ENCODE data around the gene EEF2K.

The EEF2K gene

GRCh38 chr16:22222998-22223397, 16.9 kb downstream of the EEF2K start:
- TF ChIP-seq TSHZ2 (CRISPR knock-in tag; IDR thresholded peaks at IDR 0.05) = no peak
- no peak for ATAC-seq

- no peak for ATAC-seq
- TF ChIP-seq, protein P1, sequence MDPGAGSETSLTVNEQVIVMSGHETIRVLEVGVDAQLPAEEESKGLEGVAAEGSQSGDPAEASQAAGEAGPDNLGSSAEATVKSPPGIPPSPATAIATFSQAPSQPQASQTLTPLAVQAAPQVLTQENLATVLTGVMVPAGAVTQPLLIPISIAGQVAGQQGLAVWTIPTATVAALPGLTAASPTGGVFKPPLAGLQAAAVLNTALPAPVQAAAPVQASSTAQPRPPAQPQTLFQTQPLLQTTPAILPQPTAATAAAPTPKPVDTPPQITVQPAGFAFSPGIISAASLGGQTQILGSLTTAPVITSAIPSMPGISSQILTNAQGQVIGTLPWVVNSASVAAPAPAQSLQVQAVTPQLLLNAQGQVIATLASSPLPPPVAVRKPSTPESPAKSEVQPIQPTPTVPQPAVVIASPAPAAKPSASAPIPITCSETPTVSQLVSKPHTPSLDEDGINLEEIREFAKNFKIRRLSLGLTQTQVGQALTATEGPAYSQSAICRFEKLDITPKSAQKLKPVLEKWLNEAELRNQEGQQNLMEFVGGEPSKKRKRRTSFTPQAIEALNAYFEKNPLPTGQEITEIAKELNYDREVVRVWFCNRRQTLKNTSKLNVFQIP (CRISPR knock-in tag; IDR thresholded peaks at IDR 0.05; ENCODE audit: borderline replicate concordance, low read depth) = no peak
- no peak for TF ChIP-seq SNAI2 (CRISPR knock-in tag; IDR thresholded peaks at IDR 0.05)
Measured at GRCh38 chr16:22225060-22225459, 19.0 kb downstream of the EEF2K start.

GRCh38 chr16:22229889-22230288, 23.8 kb downstream of the EEF2K start:
- TF ChIP-seq BACH2 (CRISPR knock-in tag; IDR thresholded peaks at IDR 0.05; ENCODE audit: borderline replicate concordance) (no peak), ZNF565 (CRISPR knock-in tag; conservative IDR thresholded peaks at IDR 0.05; ENCODE audit: low read depth) (no peak), CSDC2 (CRISPR knock-in tag; IDR thresholded peaks at IDR 0.05) (no peak), ZC3H10 (CRISPR knock-in tag; IDR thresholded peaks at IDR 0.05) (no peak), ISL1 (CRISPR knock-in tag; IDR thresholded peaks at IDR 0.05) (no peak), ZFP30 (CRISPR knock-in tag; IDR thresholded peaks at IDR 0.05) (no peak), OSR1 (CRISPR knock-in tag; IDR thresholded peaks at IDR 0.05) (no peak), ARNTL (CRISPR knock-in tag; IDR thresholded peaks at IDR 0.05; ENCODE audit: borderline replicate concordance, low read depth) (no peak), RARB (CRISPR knock-in tag; IDR thresholded peaks at IDR 0.05) (no peak), SNAI2 (CRISPR knock-in tag; IDR thresholded peaks at IDR 0.05) (no peak), ESRRG (CRISPR knock-in tag; IDR thresholded peaks at IDR 0.05) (no peak), PPARA (CRISPR knock-in tag; IDR thresholded peaks at IDR 0.05; ENCODE audit: borderline replicate concordance) (no peak), ZFP3 (CRISPR knock-in tag; IDR thresholded peaks at IDR 0.05) (no peak), ZNF70 (CRISPR knock-in tag; IDR thresholded peaks at IDR 0.05) (no peak), TCF4 (CRISPR knock-in tag; IDR thresholded peaks at IDR 0.05; ENCODE audit: borderline replicate concordance) (no peak), CREB5 (CRISPR knock-in tag; IDR thresholded peaks at IDR 0.05; ENCODE audit: low read depth) (no peak)
- TF ChIP-seq, protein P1 (CRISPR knock-in tag; IDR thresholded peaks at IDR 0.05; ENCODE audit: borderline replicate concordance, low read depth) = no peak
- TF ChIP-seq, protein P2, sequence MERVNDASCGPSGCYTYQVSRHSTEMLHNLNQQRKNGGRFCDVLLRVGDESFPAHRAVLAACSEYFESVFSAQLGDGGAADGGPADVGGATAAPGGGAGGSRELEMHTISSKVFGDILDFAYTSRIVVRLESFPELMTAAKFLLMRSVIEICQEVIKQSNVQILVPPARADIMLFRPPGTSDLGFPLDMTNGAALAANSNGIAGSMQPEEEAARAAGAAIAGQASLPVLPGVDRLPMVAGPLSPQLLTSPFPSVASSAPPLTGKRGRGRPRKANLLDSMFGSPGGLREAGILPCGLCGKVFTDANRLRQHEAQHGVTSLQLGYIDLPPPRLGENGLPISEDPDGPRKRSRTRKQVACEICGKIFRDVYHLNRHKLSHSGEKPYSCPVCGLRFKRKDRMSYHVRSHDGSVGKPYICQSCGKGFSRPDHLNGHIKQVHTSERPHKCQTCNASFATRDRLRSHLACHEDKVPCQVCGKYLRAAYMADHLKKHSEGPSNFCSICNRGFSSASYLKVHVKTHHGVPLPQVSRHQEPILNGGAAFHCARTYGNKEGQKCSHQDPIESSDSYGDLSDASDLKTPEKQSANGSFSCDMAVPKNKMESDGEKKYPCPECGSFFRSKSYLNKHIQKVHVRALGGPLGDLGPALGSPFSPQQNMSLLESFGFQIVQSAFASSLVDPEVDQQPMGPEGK (CRISPR knock-in tag; IDR thresholded peaks at IDR 0.05; ENCODE audit: borderline replicate concordance) = no peak
- ATAC-seq = no peak

Data from SK-N-SH treated with all-trans-retinoic acid at 6 μM for 48 hours (cell line).